ENCODE data around the gene GPD2.

The GPD2 gene

GRCh38 chr2:156532989-156533388 is 96.8 kb downstream of the GPD2 start:
- no peak for DNase-seq (ENCODE audit: low read depth)

DNA sequence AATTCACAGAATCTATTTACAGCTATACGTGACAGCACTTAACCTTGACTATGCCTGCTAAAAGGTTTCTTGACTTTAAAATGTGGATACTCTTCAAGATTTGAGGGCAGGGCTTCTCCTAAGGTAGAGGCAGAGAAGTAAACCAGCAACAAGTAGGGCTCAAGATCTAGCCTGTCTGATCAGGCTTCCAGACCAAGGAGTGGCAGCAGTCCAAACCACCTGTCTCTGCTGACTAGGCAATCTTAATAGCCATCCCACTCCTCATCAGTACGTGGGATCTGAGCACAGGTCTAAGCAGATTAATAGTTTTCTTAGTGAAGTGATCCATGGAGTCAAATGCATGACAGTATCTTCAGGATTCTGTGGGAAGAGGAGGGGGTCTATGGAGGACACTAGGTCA is 100.4 kb downstream of the GPD2 start:
- DNase-seq (ENCODE audit: low read depth), result no peak

GRCh38 chr2:156537141-156537540 is 101.0 kb downstream of the GPD2 start:
- peak; percentile 46 for DNase-seq (ENCODE audit: low read depth)

- peak; percentile 34 for DNase-seq (ENCODE audit: low read depth)
Observed at GRCh38 chr2:156538083-156538504, 101.9 kb downstream of the GPD2 start.

- DNase-seq (ENCODE audit: low read depth), result no peak
Observed at GRCh38 chr2:156539086-156539860, 103.1 kb downstream of the GPD2 start.

DNA sequence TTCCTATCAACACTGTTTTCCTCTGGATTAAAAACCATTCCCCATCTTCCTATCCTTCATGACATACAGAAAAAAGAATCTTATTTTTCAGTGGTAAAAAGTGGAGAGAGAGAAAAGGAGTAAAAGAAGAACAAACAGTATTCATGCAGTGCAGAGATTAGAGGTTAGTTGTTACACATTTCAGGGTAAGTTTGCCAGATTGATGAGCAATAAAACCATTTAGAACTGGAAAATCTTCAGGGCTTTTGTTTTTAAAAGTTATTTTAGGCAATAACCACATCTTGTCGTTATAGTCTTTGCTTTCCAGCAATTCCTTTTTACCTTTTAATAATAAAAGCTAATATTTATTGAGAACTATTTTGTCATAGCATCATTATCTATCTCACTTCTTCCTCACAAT is 104.5 kb downstream of the GPD2 start:
- DNase-seq (ENCODE audit: low read depth), result no peak

DNA sequence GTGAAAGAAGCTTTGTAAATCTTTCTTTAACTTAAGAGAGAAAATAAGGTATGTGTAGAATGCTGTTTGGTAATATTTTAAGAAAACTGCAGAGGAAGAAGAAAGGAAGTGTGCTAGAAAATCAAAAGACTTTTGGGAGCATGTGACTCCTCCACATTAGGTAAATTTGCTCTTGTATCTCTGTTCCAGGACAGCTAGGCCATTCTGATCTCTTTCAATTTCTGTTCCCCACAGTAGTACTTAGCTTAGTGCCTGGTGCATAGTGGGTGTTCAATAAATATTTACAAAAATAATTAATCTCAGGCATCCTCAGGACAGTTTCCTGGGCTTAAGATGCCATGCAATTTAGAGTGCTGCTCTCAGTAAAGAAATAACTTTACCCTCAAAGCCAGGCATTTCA is 105.0 kb downstream of the GPD2 start:
- DNase-seq (ENCODE audit: low read depth), result no peak

GRCh38 chr2:156541706-156542105 is 105.5 kb downstream of the GPD2 start:
- no peak for DNase-seq (ENCODE audit: low read depth)

DNA sequence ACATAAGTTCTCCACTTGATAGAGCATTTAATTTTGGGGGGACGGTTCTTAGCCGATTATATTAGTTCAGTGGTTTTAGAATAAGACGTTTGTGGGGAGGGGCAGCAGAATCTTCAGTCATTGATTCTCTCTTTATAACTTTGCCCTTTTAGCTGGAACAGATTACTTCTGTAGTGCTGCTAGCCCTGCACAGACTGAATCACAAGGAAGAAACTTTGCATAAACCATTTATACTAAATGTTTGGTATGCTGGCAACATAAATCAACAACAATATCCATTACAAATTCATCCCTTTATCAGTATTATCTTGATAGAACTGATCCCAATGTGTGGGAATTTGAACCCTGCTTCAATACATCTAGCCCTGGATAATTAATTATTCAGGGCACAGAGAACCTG is 112.2 kb downstream of the GPD2 start:
- DNase-seq (ENCODE audit: low read depth), result no peak

DNA sequence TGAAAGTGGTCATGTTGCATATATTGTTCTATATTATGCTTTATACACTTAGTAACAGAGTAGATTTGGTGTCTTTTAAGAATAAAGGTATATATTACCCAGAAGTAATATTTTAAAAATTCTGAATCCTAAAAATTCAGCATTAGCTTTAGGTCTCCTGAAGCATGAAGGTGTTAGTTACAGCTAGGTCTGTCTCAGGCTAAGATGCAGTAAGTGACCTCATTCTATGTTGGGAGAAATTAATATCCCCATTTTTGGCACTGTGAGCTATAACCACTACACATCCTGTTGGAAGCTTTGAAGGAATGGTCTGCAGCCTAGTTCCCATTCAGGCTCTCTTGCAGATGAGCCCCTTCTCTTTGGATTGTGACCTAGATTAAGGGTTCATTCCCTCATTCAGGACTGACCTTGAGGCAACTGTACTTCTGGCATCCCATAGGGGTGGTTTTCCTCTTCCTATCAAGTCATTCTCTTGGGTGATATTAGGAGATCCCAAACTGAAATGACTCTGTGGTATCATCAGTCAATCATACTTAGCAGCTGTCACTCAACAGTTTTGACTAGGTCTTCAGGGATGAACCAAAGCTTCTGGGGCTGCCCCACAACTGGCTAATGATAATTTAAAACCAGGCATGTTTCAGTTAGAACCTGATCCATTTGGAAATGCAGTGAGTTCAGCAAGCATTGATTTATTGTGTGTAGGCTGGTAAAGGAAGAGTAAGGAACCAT is 117.7 kb downstream of the GPD2 start:
- no peak for DNase-seq (ENCODE audit: low read depth)

DNA sequence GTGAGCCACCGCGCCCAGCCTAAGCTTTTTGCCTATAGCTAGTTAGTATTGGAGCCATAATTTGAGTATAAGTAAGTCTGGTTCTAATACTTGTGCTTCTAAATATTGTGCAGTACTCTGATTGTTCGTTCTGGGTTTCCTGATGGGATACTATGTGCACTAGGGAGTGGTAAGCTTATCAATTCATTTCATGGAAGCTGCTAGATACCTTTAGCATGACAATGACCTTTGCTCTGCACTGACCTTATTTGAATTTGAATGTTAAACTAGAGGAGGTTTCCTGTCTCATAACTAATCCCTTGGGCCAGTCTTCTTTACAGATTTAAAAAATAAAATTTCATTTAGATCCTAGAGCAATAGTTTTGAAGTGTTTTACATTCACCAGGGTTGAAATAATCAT is 125.1 kb downstream of the GPD2 start:
- no peak for DNase-seq (ENCODE audit: low read depth)

DNA sequence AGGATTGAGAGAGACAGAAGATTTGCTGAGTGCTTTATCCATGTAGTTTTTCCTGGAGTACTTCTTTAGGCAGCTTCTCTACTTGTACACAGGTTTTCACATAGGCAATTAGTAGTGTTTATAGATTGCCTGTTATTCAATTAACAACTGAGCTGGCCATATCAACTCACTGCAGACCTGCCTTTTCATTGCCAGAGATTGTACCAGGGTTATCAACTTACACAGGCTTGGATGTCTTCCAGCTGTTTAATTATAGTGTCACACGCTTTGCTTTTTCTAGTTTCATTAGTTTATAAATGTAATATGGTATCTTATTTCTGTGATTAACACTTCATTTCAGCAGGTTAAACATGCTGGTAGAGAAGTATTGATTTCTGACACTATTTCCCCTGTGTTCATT is 125.9 kb downstream of the GPD2 start:
- no peak for DNase-seq (ENCODE audit: low read depth)

DNA sequence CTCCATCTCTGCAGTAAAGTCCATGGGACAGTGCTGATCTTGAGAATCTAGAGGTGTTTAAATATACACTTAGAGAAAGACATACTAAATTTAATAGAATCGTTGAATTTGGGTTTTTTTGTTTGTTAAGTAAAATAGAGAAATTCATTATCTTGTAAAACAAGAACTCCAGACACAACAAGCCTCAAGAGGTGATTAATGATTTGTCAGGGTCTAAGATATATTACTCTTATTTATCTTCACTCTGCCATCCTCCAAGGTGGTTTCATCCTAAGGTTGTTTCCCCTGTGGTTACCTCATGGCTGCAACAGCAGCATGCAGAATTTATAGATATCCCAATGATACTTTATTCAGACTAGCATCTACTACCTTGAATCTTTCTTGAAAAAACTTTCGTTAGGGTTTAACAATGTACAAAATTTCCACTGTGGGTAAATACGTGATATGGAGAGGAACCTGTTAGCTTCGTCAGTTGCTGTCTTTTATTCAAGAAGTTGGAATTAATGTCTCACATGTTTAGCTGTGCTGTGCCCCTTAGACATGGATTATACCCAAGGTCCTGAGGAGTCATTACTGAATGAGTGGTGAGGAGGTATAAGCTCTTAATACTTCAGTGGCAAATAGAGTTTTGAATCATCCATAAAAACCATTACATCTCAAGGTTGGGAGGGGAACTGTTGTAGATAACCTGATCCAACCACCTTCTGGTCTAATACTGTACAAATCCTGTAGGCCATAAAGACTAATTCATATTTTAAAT is 128.0 kb downstream of the GPD2 start:
- DNase-seq (ENCODE audit: low read depth), result peak; percentile 15

- peak; percentile 90 for DNase-seq (ENCODE audit: low read depth)
Observed at GRCh38 chr2:156565066-156565710, 129.0 kb downstream of the GPD2 start.

DNA sequence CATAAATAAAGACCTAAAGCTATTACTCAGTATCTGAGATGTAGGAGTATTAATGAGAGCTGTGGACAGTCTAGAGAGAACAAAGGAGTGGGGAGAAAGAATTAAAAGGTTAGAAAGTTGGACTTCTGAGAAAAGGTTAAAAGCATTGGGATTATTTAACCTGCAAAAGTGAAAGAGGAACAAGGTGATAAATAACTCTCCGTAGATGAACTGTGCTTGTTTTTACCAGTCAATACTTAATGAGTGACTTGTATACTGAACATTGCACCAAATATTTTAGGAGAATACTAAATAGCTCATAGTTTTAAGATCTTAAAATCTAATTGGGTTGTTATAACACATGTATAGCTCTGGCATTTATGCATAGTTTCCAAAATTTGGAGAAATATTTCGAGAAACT is 137.5 kb downstream of the GPD2 start:
- DNase-seq (ENCODE audit: low read depth), result no peak

DNA sequence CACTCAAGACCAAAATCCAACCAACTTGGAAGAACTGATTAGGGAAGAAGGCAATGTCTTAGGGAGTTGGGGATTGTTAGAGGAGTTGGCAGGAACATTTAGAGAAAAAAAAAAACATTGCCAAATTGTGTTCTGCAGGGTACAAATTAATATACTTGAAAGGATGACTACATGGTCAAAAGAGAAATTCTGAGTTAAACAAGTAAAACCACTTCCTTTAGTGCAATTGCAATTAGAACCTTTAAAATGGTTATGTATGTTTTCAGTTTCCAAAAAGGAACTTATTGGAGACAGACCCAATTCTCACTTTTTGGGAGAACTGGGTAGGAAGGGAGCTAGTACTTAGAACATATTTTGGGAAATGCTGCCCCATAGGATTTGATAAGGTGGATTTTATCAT is 137.9 kb downstream of the GPD2 start:
- DNase-seq (ENCODE audit: low read depth), result no peak

- DNase-seq (ENCODE audit: low read depth), result no peak
Observed at GRCh38 chr2:156576005-156576404, 139.8 kb downstream of the GPD2 start.

GRCh38 chr2:156580501-156580900 is 144.3 kb downstream of the GPD2 start:
- no peak for DNase-seq (ENCODE audit: low read depth)

DNA sequence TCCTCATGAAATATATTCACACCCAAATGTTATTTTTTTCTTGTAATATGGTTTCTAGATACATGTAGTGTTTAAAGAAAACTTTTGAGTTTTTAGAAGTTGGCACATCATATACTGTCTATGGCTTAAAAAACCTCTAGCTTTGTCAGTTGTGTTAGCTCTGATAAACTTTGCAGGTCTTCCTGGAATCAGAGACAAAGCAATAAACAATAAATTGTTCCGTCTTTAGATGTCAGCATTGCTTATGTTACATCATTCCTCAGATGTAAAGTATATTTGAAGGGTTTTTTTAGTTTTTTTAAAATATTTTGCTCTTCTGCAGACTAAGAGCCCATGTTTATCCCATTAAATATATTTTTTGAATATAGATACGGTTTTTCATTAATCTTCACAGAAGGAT is 145.1 kb downstream of the GPD2 start:
- no peak for DNase-seq (ENCODE audit: low read depth)

- DNase-seq (ENCODE audit: low read depth), result no peak
Observed at GRCh38 chr2:156585457-156585856, 149.3 kb downstream of the GPD2 start.

DNA sequence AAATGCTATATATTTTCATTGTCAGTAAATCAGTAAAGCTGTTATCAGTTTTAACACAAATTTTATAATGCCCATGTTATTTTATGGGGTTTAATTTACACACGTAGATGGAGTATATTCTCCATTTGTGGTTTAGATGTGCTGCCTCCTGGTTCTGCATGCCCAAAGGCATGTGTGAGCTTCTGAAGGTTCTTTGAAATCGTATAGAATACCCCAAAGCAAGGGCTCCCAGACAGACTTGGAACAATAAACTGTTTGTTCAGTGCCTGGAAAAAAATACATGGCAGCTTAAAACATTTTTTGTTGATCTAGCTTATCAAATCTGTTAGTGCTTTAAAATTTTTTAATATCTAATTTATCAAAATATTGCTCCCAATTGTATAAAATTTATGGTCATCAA is 150.4 kb downstream of the GPD2 start:
- DNase-seq (ENCODE audit: low read depth), result no peak

DNA sequence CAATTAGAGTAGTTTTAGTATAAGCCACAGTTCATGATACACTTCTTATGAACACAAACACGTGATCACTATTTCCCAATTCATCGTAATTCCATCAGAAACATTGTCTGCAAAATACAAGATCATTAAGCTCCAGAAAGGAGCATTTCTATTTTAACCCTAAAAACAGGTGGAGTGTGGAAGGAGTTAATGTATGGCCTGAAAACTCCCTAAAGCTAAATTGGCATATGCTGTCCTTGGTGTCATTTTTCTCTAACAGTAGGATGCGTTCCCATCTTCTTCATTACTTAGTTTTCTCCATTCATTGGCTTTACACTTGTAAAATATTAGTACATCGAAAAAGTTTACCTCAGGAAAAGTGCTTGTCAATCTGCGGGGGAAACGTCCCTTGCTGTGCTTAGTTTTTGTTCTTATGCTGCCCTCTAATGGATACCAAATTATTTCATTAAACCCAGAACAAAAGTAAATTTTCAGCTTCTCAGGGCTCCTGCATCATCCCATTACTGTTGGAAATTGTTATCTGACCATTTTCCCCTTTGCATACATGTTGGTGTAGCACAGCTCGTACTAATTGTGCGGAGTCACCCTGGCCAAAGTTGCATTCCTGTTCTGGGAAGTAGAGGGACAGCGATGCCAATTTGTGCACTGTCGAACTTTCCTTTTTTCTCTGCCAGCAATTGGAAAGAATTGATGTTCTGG is 153.4 kb downstream of the GPD2 start:
- DNase-seq (ENCODE audit: low read depth), result peak; percentile 60
